GM18909 (cell line): Measurements from ENCODE around the gene SFXN1.
A peak's percentile ranks its signal among the peaks of the same experiment; 100 is the strongest.
"Not testable (repeated sequence)": the region's sequence is repeated elsewhere in the genome, so short reads cannot be mapped to it uniquely, and the experiment has no call there.

Experiments used
- ATAC-seq: cut with Tn5 transposase; IDR thresholded peaks from one replicate; pipeline ENCODE4 v1.9.1; 2021; ENCODE audit warnings: mild to moderate bottlenecking; ENCODE audit not compliant: unreplicated experiment, poor library complexity

SFXN1 gene

DNA sequence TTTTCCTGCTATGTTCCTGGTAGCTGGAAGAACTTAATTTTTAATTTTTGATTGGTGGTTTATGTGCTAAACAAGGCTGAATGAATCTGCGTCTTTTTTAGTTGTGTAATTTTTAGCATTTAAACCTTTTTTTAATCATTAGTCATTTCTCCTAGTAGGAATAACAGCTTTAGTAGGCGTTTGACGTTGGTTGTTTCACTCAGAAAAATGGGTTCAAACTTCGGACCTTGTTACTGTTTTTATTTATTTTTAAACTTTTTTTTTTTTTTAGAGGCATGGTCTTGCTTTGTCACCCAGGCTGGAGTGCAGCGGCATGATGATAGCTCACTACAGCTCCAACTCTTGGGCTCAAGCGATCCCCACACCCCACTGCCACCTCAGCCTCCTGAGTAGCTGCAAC is 12.9 kb downstream of the SFXN1 start:
- no peak for ATAC-seq

DNA sequence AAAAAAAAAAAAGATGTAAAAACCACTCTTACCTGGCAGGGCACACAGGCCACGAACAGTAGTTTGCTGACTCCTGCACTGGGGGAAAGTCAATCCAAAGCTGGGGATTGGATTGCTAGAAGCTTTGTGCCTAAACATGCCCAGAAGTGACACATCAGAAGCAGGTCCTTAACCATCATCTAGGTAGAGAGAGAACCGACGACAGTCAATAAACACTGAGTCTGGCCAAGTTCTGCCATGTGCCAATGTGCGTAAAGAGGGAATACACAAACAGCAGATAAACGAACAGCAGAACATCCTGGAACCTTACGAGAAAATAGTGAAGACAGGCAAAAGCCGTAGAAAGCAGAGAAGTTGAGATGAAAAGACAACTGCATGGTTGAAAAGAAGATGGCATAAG is 14.9 kb downstream of the SFXN1 start:
- ATAC-seq = no peak

DNA sequence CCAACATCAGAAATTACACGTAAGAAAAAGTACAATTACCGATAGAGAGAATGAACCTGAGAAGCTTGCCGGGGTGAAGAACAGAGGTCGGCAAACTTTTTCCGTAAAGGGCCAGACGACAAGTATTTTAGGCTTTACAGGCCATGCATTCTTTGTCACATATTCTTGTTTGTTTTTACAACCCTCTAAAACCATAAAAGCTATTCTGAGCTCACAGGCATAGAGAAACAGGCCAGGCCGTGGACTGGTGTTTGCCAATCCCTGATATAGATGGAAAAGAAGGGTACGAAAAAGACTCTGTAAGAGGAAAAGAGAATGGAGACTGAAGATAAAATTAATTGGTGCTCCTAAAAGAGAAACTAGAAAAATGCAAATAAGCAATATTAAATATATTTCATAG is 15.4 kb downstream of the SFXN1 start:
- ATAC-seq = no peak

DNA sequence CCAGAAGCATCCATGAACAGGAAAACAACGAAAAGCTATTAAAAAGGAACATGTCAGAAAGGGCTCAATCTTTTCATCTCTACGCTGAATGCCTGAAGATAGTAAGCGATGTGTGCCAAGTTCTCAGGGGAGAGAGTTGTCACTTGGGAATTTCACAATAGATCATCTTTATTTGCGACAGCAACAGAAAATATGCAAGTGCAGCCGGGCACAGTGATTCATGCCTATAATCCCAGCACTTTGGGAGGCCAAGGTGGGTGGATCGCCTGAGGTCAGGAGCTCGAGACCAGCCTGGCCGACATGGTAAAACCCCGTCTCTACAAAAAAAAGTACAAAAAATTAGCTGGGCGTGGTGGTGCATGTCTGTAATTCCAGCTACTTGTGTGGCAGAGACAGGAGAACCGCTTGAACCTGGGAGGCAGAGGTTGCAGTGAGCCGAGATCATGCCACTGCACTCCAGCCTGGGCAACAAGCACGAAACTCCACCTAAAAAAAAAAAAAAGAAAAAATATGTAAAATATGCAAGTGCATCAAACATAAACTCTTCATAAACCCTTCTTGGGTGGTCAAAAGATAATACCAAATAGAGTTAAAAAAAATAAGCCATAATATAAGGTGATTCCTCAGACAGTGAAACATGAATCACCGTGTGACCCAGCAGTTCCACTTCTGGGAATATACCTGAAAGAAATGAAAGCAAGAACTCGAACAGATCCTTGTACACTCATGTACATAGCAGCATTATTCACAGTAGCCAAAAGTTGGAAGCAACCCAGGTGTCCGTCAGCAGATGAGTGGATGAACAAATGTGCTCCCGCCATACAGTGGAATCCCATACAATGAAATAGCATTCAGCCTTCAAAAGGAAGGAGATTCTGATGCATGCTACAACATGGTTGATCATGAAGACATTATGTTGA is 16.2 kb downstream of the SFXN1 start:
- ATAC-seq = no peak

DNA sequence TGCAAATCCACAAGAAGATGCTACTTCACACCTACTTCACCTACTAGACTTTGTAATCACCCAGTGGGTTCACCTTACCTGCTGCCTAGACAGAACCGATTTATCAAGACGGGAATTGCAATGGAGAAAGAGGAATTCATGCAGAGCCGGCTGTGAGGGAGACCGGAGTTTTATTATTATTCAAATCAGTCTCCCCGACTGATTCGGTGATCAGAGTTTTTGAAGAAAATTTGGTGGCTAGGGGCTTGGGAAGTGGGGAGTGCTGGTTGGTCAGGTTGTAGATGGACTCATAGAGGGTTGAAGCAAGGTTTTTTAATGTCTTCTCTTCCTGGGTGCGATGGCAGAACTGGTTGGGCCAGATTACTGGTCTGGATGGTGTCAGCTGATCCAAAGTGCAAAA is 23.4 kb downstream of the SFXN1 start:
- no peak for ATAC-seq

DNA sequence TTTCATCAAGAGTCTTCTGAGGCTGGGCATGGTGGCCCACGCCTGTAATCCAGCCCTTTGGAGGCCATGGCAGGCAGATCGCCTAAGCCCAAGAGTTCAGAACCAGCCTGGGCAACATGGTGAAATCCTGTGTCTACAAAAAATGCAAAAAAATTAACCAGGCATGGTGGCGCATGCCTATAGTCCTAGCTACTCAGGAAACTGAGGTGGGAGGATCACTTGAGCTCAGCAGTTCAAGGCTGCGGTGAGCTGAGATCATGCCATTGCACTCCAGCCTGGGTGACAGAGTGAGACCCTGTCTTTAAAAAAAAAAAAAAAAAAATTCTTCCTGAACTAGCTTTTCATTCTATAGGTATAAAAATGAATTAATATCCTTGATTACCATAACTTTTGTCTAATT is 29.3 kb downstream of the SFXN1 start:
- not testable (repeated sequence) for ATAC-seq

DNA sequence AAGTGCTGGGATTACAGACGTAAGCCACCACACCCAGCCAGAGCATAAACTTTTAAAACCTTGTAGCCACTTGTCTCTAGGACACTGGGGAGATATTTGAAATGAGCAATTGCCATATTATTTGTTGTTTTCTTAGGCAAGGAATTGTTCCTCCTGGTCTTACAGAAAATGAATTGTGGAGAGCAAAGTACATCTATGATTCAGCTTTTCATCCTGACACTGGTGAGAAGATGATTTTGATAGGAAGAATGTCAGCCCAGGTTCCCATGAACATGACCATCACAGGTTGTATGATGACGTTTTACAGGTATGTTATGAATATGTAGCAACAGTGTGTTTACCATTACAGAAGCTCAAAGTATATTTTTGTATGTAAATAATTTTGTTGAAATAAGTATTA is 30.5 kb downstream of the SFXN1 start:
- no peak for ATAC-seq

DNA sequence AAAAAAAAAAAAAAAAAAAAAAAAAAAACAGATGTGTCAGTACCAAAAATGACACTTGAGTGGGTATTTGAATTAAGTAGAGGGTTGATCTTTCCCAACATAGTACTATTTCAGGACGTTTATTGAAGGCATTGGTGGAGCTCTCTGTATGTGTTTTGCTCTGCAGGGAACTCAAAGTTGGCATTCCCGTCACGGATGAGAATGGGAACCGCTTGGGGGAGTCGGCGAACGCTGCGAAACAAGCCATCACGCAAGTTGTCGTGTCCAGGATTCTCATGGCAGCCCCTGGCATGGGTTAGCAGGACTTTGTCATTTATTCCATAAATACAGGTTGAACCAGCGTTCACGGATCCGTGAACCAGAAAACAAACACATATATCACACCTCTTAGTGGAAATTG is 34.9 kb downstream of the SFXN1 start:
- no peak for ATAC-seq

DNA sequence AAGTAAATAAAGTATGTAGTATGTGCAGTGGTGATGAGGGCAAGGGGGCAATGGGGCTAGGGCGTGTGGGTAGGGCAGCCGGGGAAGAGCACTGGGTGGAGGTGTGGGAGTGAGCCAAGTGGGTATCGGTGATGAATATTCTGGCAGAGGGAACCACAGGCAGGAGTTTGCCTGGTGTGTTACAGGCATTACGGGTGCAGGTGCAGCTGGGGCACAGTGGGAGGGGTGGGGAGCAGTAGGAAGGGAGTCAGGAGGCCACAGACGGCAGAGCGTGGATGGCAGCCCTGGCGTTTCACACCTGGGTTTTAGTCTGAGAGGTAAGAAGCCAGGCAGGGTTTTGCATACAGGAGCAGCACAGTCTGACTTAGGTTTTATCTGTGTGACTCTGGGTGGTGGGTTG is 35.4 kb downstream of the SFXN1 start:
- ATAC-seq = no peak

DNA sequence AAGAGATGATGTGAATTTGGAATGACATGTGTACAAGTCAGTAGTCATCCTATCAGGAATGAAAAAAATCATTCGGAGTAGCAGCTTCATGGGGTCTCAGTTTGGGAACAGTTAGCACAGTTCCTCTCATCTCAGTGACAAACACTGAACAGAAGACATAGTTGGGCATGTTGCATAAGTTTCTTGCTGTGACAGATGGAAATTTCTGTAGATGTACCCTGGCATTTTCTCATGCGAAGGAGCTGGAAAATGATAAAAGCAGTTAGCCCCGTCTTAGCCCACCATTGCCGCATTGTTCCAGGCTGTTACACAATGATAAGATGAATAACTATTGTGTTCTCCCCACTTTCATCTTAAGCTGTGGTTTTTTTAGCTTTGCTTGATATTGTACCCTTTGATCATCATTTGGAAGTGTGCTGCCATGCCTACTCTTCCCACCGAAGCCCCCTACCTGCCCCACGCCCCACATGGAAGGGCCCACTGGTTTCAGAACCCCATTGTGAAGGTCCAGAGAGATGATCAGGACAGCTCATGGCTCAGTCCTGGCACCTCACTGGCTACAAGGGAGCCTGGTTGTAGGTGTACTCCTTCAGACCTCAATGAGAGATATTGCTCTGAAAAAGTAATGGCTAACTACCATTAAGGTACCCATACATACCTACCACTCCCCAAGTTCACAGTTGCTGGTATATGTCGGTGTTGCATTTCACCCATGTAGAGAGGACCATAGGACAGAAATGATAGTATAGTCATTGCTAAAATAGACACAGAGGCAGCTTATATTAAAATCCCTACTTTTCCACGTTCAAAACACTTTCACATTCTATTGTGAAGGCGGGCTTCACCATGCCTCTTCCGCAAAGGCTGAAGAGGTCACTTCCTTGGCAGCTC is 38.8 kb downstream of the SFXN1 start:
- no peak for ATAC-seq

DNA sequence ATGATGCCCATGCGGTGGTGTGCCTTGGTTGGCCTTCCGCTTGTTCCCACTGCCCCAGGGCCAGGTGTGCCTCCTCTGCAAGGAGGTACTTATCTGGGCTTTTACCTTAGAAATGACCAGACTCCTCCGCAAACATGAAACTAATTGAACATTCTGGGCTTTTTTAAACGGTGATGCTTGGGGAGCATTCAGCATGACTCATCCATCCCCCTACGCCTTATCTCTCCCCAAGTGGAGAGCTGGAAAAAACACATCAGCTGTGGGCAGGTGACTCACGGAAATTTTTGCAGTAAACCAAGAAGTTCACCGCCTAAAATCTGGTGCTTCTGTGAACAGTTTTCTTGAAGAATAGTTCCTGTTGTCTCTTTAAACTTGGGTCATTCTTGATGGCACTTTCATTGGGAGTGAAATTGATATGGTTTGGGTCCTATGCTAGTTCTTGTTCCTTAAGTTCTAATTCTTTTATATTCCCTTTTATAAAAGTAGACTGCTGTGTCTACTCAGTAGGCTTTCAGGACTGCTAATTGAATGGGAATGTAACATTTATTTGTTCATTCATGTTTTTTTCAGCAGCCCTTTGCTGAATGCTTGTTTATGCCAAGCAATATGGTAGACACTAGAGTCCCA is 39.6 kb downstream of the SFXN1 start:
- ATAC-seq = no peak

DNA sequence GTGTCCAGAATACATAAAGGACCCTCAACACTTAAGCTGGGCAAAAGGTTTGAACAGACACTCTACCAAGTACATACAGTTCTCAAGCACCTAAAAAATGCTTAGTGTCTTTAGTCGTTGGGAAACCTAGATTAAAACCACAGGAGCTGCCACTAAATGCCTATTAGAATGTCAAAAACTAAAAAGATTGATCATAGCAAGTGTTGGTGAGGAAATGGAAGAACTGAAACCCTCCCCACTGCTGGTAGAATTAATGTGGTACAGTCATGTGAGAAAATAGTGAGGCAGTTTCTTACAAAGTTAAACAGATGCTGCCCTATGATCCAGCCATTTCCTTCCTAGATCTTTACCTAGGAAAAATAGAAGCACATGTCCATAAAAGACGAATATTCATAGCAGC is 40.6 kb downstream of the SFXN1 start:
- no peak for ATAC-seq

DNA sequence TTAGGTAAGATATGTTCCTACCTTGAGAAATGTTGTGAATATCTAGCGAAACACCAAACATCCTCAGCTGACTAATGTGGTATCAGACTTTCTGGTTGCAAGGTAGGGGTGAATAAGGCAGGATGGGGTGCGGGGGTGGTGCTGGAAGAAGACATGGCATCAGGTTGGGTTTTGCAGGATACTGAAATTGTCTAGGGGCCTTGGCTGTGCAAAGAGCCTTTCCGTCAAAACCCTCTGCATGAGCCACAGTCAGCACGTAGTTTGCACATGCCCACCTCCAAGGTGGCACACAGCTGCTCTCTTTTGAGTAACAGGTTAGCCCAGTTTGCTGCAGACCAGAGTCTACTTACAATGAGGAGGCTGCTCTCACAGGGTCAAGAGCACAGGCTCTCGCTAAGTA is 42.0 kb downstream of the SFXN1 start:
- ATAC-seq = no peak

DNA sequence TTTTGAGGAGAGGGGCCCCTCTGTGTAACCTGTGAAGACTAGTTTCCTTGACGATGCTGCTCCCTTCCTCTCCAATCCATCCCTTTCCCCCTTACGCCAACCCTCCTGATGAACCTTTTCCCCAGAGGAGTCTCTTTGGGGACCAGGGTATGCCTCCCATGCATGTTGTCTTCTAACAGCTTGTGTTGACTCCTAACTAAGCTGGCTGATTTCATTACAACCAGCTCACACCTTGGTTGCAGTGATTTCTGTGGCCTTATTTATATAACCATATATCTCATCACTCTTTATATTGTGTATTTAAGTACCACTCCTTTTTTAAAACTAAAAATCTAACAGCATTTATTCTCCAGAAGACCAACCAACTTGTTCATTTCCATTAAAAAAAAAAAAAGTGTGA is 42.5 kb downstream of the SFXN1 start:
- no peak for ATAC-seq

DNA sequence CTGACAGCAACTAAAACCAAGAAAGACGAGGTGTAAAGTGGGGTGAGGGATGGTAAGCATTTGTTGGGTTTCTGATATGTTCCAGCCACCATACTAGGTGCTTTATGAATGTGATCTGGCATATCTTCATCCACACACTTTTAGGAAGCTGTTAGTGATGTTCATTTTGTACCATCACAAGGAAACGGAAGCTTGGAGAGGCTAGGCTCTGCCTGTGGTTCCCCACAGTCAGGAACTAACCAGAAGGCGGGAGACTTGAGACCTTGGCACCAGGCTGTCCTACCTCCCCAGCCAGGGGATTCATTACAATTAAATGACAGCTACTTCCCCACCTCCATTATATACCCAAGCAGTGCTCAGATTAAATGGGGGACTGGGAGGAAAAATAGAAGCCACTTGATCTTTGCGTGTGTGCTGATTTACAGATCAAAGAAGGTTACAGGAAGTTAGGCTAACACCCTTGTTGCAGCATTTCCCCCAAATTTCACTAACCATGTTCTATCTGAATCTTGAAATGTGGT is 43.0 kb downstream of the SFXN1 start:
- ATAC-seq = no peak

DNA sequence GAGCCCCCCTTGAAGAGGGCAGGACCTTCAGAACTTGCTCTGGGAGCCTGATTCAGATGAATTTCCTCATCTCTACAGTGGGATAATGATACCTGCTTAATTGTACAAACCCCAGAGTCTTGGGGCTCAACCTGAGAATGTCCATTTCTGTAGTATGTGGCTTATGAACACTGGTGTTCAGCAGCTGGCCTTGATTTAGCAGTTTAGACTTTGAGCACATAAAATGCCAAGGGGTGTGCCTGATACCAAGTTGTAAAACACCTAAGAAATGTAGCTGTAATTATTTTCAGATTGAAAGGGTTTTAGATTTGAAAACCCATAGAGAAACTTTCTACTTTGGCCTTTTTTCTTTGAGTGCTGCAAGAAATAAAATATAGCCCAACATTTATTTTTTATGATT is 44.9 kb downstream of the SFXN1 start:
- no peak for ATAC-seq

DNA sequence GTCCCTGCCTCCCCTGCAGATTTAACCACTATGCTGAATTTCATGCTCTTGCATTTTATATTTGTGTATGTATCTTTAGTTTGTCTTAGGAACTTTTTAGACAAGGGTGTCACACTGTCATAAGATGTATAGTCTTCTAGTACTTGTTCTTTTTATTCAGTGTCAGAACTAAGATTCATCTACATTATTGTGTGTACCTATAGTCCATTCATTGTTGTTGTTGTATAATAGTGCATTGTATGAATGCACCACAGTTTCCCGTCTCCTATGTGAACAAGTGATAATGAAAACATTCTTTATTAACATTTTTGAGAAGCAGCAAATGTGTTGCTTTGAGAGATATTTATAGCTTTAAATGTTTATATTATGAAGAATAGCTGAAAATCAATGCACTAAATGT is 45.9 kb downstream of the SFXN1 start:
- no peak for ATAC-seq

DNA sequence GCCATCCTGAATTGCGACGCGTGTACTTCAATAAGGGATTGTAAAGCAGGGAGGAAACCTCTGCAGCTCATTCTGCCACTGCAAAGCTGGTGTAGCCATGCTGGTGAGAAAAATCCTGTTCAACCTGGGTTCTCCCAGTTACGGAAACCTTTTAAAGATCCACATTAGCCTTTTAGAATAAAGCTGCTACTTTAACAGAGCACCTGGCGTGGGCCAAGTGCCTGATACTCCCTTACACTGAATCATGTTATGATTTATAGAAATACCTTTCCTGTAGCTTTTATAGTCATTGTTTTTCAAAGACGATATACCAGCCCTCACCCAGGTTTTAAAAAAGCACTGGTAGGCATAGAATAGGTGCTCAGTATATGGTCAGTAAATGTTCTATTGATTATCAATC is 48.3 kb downstream of the SFXN1 start:
- no peak for ATAC-seq

DNA sequence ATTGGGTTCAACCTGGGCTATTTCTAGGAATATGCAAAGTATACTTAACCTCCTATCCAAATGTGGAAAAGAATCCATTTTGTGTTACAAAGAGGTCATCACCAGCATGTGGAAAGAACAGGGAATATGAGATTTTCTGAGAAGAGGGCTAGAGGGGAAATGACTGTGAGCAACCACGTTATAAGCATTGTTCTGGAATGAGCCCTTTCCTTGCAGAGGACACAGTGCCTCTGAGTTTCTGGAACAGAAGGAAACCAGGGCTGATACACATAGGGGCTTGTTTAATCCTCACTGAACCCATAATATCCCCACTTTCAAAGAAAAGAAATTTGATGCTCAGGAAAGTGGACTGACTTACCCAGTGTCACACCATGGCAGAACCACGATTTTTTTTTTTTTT is 53.0 kb downstream of the SFXN1 start:
- ATAC-seq = no peak

DNA sequence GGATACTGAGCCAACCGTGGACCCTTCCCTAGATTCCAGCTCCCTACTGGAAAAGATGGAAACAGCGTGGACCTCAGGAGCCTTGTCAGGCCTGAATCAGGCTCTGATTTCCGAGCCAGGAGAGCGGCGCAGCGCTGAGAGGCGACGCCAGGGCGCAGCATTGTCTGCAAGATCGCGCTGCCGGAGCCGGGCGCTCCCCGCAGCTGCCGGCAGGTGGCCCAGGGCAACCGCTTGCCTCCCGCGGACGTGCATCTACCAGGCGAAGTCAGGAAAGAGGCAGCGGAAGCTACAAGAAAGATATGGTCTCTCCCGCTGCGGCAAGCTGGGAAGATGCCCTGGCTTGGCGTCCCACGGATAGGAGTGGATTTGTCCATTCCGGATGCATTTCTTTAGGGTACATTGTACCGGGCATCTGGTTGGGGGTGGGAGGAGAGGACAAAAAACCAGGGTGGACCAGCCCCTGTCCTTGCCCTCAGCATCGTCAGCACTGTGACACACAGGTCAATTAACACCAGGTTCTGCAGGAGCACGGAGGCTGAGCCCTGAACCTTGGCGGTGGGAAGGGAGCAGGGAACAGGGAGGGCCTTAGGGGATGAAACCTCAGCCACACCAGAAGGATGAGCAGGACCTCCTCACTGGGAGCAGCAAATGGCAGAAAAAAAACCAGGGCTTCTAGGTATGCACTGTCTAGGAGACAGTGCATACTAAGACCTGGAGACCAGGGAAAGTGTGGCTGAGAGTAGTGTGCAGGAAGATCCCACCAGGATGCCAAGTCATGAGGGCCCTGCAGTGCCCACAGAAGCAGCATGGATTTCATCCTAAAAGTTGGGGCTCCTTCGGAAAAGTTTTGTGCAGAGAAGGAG is 55.9 kb downstream of the SFXN1 start:
- ATAC-seq = peak; percentile 98
